HCT116 (cell line): ENCODE results near the gene THSD4. TPM values are rescaled to one million over a fixed set of nuclear protein-coding genes. Genes with fewer than 3 reads are reported as not detected.

Experiments used
- ATAC-seq: fragments of 200-7000 bp; cut with Tn5 transposase; 2 replicates; pipeline ENCODE4 v1.9.1; 2020; ENCODE audit warnings: mild to moderate bottlenecking, moderate library complexity
- BruUV-seq: library from RNA; stranded (reverse); fragments of 400-500 nt; replicated peaks from 2 replicates; lab custom pipeline; 2021; lab: Mats Ljungman, UMichigan
- CTCF ChIA-PET: fragments of 300-600 bp; sonication (Branson Sonifier 250); formaldehyde crosslinking; loops from one replicate; lab custom pipeline; 2021; ENCODE audit warnings: antibody characterized with exemption; lab: Charles Lee
- POLR2A ChIA-PET: fragments of 300-600, 350-600 bp; sonication (Branson Sonifier 250); formaldehyde crosslinking; loops from one replicate; lab custom pipeline; 2021; ENCODE audit warnings: antibody characterized with exemption; lab: Charles Lee
- RAD21 ChIA-PET, 2 experiments: fragments of 300-600 bp; sonication (Branson Sonifier 250); formaldehyde crosslinking; loops; one replicate each; lab custom pipeline; 2023; ENCODE audit warnings: low total read pairs in 2 of 2; ENCODE audit not compliant: uncharacterized antibody in 2 of 2, unreplicated experiment in 2 of 2, low non-redundant PET in 1 of 2; lab: Charles Lee
- DNase-seq: peaks from one replicate; pipeline ENCODE4 v3.0.0-alpha.2; 2010; ENCODE audit warnings: low read depth, low spot score
- H2AFZ ChIP-seq: fragments of 200-600 bp; shearing (Covaris generic), sonication (generic); 2 replicates; pipeline ENCODE4 v1.6.1; 2017; ENCODE audit warnings: low read depth, mixed run types, mixed read lengths, antibody characterized with exemption, low read length; ENCODE audit not compliant: poor library complexity, severe bottlenecking
- H3K27ac ChIP-seq: 2 replicates; pipeline ENCODE4 v1.5.1; 2012; ENCODE audit warnings: low read depth, low read length
- H3K27me3 ChIP-seq: fragments of 200-600 bp; sonication (generic); 2 replicates; pipeline ENCODE4 v1.6.1; 2016; ENCODE audit warnings: mixed run types, low read length, mixed read lengths; ENCODE audit not compliant: insufficient read depth
- H3K36me3 ChIP-seq, 2 experiments: fragments of 200-500 bp in 1 of 2; fragments of 200-600 bp in 1 of 2; sonication (Bioruptor generic) in 1 of 2; sonication (generic) in 1 of 2; 2 replicates each; pipeline versions ENCODE4 v1.5.1 to v1.6.1; 2014 to 2016; ENCODE audit warnings: low read length in 2 of 2, inconsistent platforms in 1 of 2, mixed read lengths in 1 of 2, mixed run types in 1 of 2; ENCODE audit not compliant: insufficient read depth in 2 of 2, control insufficient read depth in 1 of 2
- H3K4me1 ChIP-seq, 2 experiments: fragments of 200-600 bp in 1 of 2; sonication (generic) in 1 of 2; 2 replicates each; pipeline versions ENCODE4 v1.5.1 to v1.6.1; 2012 to 2017; ENCODE audit warnings: low read length in 2 of 2, inconsistent platforms in 1 of 2, mild to moderate bottlenecking in 1 of 2, mixed read lengths in 1 of 2, mixed run types in 1 of 2, moderate library complexity in 1 of 2; ENCODE audit not compliant: insufficient read depth in 2 of 2, control insufficient read depth in 1 of 2
- H3K4me2 ChIP-seq: fragments of 200-600 bp; sonication (generic); 2 replicates; pipeline ENCODE4 v1.6.1; 2017; ENCODE audit warnings: mixed run types, low read length, mixed read lengths
- H3K4me3 ChIP-seq, 2 experiments: fragments of 200-600 bp in 1 of 2; sonication (generic) in 1 of 2; replicated peaks in 1 of 2; 2 replicates each; pipeline ENCODE4 v1.5.1; 2011 to 2016; ENCODE audit warnings: low read length in 2 of 2, control low read depth in 1 of 2, low read depth in 1 of 2, mild to moderate bottlenecking in 1 of 2, mixed read lengths in 1 of 2, mixed run types in 1 of 2
- H3K79me2 ChIP-seq: fragments of 200-600 bp; sonication (generic); 2 replicates; pipeline ENCODE4 v1.6.1; 2017; ENCODE audit warnings: mild to moderate bottlenecking, mixed run types, low read length, moderate library complexity, mixed read lengths; ENCODE audit not compliant: insufficient read depth
- H3K9ac ChIP-seq: fragments of 200-600 bp; sonication (generic); 2 replicates; pipeline ENCODE4 v1.6.1; 2016; ENCODE audit warnings: low read length, mixed read lengths
- H3K9me2 ChIP-seq: fragments of 200-600 bp; sonication (generic), shearing (Covaris generic); 2 replicates; pipeline ENCODE4 v1.6.1; 2017; ENCODE audit warnings: mixed run types, mild to moderate bottlenecking, moderate library complexity; ENCODE audit not compliant: insufficient read depth
- H3K9me3 ChIP-seq, 2 experiments: fragments of 200-500 bp in 1 of 2; fragments of 200-600 bp in 1 of 2; sonication (Bioruptor generic) in 1 of 2; sonication (generic) in 1 of 2; 2 replicates each; pipeline ENCODE4 v1.6.1; 2014 to 2017; ENCODE audit warnings: low read length in 2 of 2, mixed read lengths in 2 of 2, inconsistent platforms in 1 of 2, low read depth in 1 of 2, mild to moderate bottlenecking in 1 of 2, mixed run types in 1 of 2, moderate library complexity in 1 of 2; ENCODE audit not compliant: control insufficient read depth in 1 of 2, insufficient read depth in 1 of 2
- H4K20me1 ChIP-seq: fragments of 200-600 bp; sonication (generic), shearing (Covaris generic); 2 replicates; pipeline ENCODE4 v1.6.1; 2017; ENCODE audit warnings: mixed run types, mild to moderate bottlenecking, moderate library complexity; ENCODE audit not compliant: insufficient read depth
- CEBPB ChIP-seq: IDR thresholded peaks from 2 replicates; pipeline ENCODE4 v1.6.1; 2012; ENCODE audit warnings: low read depth
- CTCF ChIP-seq, 3 experiments: fragments of 200-600 bp in 1 of 3; sonication (generic) in 1 of 3; IDR thresholded peaks in 2 of 3; conservative IDR thresholded peaks in 1 of 3; 2 replicates each; pipeline ENCODE4 v1.5.1; 2012 to 2017; ENCODE audit warnings: low read depth in 2 of 3, low read length in 2 of 3, antibody characterized with exemption in 1 of 3, borderline replicate concordance in 1 of 3, control low read depth in 1 of 3, mild to moderate bottlenecking in 1 of 3, mixed read lengths in 1 of 3, mixed run types in 1 of 3, moderate library complexity in 1 of 3; ENCODE audit not compliant: insufficient read depth in 1 of 3
- EGR1 ChIP-seq: IDR thresholded peaks from 2 replicates; pipeline ENCODE4 v1.6.1; 2012; ENCODE audit warnings: low read depth
- ELF1 ChIP-seq: IDR thresholded peaks from 2 replicates; pipeline ENCODE4 v1.6.1; 2012; ENCODE audit warnings: low read depth, borderline replicate concordance
- EZH2phosphoT487 ChIP-seq: fragments of 200-600 bp; IDR thresholded peaks from 2 replicates; pipeline ENCODE4 v1.6.1; 2018; ENCODE audit warnings: antibody characterized with exemption, borderline replicate concordance
- FOSL1 ChIP-seq: IDR thresholded peaks from 2 replicates; pipeline ENCODE4 v1.6.1; 2012; ENCODE audit warnings: low read depth
- JUND ChIP-seq: IDR thresholded peaks from 2 replicates; pipeline ENCODE4 v1.6.1; 2012
- MAX ChIP-seq: IDR thresholded peaks from 2 replicates; pipeline ENCODE4 v1.6.1; 2012
- RAD21 ChIP-seq: IDR thresholded peaks from 2 replicates; pipeline ENCODE4 v1.6.1; 2012; ENCODE audit warnings: low read depth, mild to moderate bottlenecking
- REST ChIP-seq: IDR thresholded peaks from 2 replicates; pipeline ENCODE4 v1.6.1; 2012; ENCODE audit warnings: low read depth
- SIN3A ChIP-seq: IDR thresholded peaks from 2 replicates; pipeline ENCODE4 v1.6.1; 2012; ENCODE audit warnings: low read depth
- SP1 ChIP-seq: IDR thresholded peaks from 2 replicates; pipeline ENCODE4 v1.6.1; 2012; ENCODE audit warnings: low read depth
- TCF7L2 ChIP-seq: IDR thresholded peaks from 2 replicates; pipeline ENCODE4 v1.7.0; 2011; ENCODE audit warnings: borderline replicate concordance, inconsistent platforms; ENCODE audit not compliant: insufficient read depth, insufficient read length; ENCODE audit errors: extremely low read depth
- YY1 ChIP-seq: IDR thresholded peaks from 2 replicates; pipeline ENCODE4 v1.6.1; 2011; ENCODE audit warnings: low read length, low read depth, moderate library complexity, mild to moderate bottlenecking; ENCODE audit not compliant: insufficient replicate concordance; ENCODE audit errors: extremely low read depth
- ZBTB33 ChIP-seq: IDR thresholded peaks from 2 replicates; pipeline ENCODE4 v1.6.1; 2011; ENCODE audit warnings: mild to moderate bottlenecking, low read length, moderate library complexity; ENCODE audit not compliant: insufficient replicate concordance; ENCODE audit errors: extremely low read depth
- ZNF274 ChIP-seq: fragments of 200-500 bp; sonication (Bioruptor generic); IDR thresholded peaks from 2 replicates; pipeline ENCODE4 v1.6.1; 2014; ENCODE audit warnings: mild to moderate bottlenecking, low read depth, low read length, inconsistent platforms
- intact Hi-C: fragments of 100-400 bp; cut with micrococcal nuclease; formaldehyde crosslinking; loops from 2 replicates; pipeline ENCODE4 v1.10.0; 2022
- total RNA-seq: library from RNA; stranded (reverse); gene quantifications from one replicate; pipeline ENCODE4 v1.2.1, GENCODE V29; 2021; ENCODE audit not compliant: unreplicated experiment

Gene THSD4
- total RNA-seq, 1 experiment from 2014 or later = 30.5 TPM

- Histone ChIP-seq H3K27ac (no peak overlapping the region), H3K9ac (no peak overlapping the region), H3K79me2 (no peaks in the 10 kb centered on the region), H3K4me3 (no peak overlapping the region), H3K9me2 (no peaks in the 10 kb centered on the region), H3K27me3 (no peaks in the 10 kb centered on the region), H3K4me1 (no peaks in the 10 kb centered on the region; a peak in 1 of 4 replicates)
- intact Hi-C loops = no loop called here
- no peak for ATAC-seq
- POLR2A ChIA-PET = no interaction called here
- TF ChIP-seq MAX (no peak), EZH2phosphoT487 (no peak), YY1 (no peak), REST (no peak), FOSL1 (no peak), EGR1 (no peak), RAD21 (no peak), SIN3A (no peak), ZNF274 (no peak), JUND (no peak), SP1 (no peak), ZBTB33 (no peak), CTCF (IDR thresholded peaks at IDR 0.05 in 2 of 3, conservative IDR thresholded peaks at IDR 0.05 in 1 of 3; ENCODE audit: borderline replicate concordance in 1 of 3, insufficient read depth in 1 of 3, low read depth in 2 of 3, low read length in 2 of 3) (no peak), ELF1 (no peak), CEBPB (no peak), TCF7L2 (no peak)
- TF ChIP-seq, all 23 proteins: peak for 0
- RAD21 ChIA-PET = no interaction called here
- no peak for DNase-seq
- Histone ChIP-seq H3K36me3 (no peaks in the 10 kb centered on the region), H3K4me2 (no peak overlapping the region), H4K20me1 (no peaks in the 10 kb centered on the region), H2AFZ (no peak overlapping the region), H3K9me3 (no peaks in the 10 kb centered on the region)
- CTCF ChIA-PET = no interaction called here
- BruUV-seq = no TSS peak
Observed at GRCh38 chr15:71261418-71261817, 146.1 kb downstream of the THSD4 start.
